Neural cell (in vitro differentiated cells): ENCODE results near the gene SLC31A2. TPM values are rescaled to one million over a fixed set of nuclear protein-coding genes. Genes with fewer than 3 reads are reported as not detected.

Experiments used
- H2AFZ ChIP-seq: fragments of 200-600, 300-800 bp; sonication (generic), shearing (Covaris generic); 2 replicates; pipeline ENCODE4 v1.6.0; 2014; ENCODE audit warnings: low read depth, mild to moderate bottlenecking, antibody characterized with exemption, low read length, moderate library complexity
- H3F3A ChIP-seq: fragments of 200-600 bp; shearing (Covaris generic); 2 replicates; pipeline ENCODE4 v1.6.1; 2016; ENCODE audit warnings: mild to moderate bottlenecking, moderate library complexity, mixed read lengths, antibody characterized with exemption, low read length; ENCODE audit not compliant: insufficient read depth, poor library complexity, severe bottlenecking
- H3K27ac ChIP-seq: fragments of 200-600, 300-800 bp; sonication (generic), shearing (Covaris generic); 2 replicates; pipeline ENCODE4 v1.5.1; 2014; ENCODE audit warnings: mild to moderate bottlenecking, low read length, moderate library complexity
- H3K27me3 ChIP-seq: fragments of 300-800, 200-600 bp; sonication (generic), shearing (Covaris generic); 2 replicates; pipeline ENCODE4 v1.6.0; 2014; ENCODE audit warnings: mild to moderate bottlenecking, low read depth, low read length, moderate library complexity; ENCODE audit not compliant: insufficient read depth
- H3K36me3 ChIP-seq: fragments of 300-800, 200-600 bp; sonication (generic), shearing (Covaris generic); 2 replicates; pipeline ENCODE4 v1.5.1; 2014; ENCODE audit warnings: mild to moderate bottlenecking, antibody characterized with exemption, low read length, moderate library complexity; ENCODE audit not compliant: insufficient read depth
- H3K4me2 ChIP-seq: fragments of 300-800, 200-600 bp; sonication (generic), shearing (Covaris generic); 2 replicates; pipeline ENCODE4 v1.6.0; 2014; ENCODE audit warnings: mild to moderate bottlenecking, low read length
- H3K4me3 ChIP-seq: fragments of 300-800, 200-600 bp; sonication (generic), shearing (Covaris generic); 2 replicates; pipeline ENCODE4 v1.5.1; 2014; ENCODE audit warnings: mild to moderate bottlenecking, low read length, moderate library complexity
- H3K79me2 ChIP-seq: fragments of 200-600 bp; shearing (Covaris generic); replicated peaks from 2 replicates; pipeline ENCODE4 v1.6.0; 2014; ENCODE audit warnings: mild to moderate bottlenecking, low read length, moderate library complexity; ENCODE audit not compliant: insufficient read depth
- H3K9ac ChIP-seq: fragments of 300-800, 200-600 bp; sonication (generic), shearing (Covaris generic); 2 replicates; pipeline ENCODE4 v1.6.1; 2016; ENCODE audit warnings: mild to moderate bottlenecking, low read length, mixed read lengths
- H3K9me2 ChIP-seq: fragments of 200-600 bp; shearing (Covaris generic); 2 replicates; pipeline ENCODE4 v1.6.1; 2016; ENCODE audit warnings: mild to moderate bottlenecking, low read length, mixed read lengths; ENCODE audit not compliant: insufficient read depth
- H3K9me3 ChIP-seq: fragments of 200-600, 300-800 bp; sonication (generic), shearing (Covaris generic); 2 replicates; pipeline ENCODE4 v1.6.1; 2016; ENCODE audit warnings: mild to moderate bottlenecking, mixed run types, low read length, moderate library complexity, mixed read lengths
- H4K20me1 ChIP-seq: fragments of 200-600 bp; shearing (Covaris generic); 2 replicates; pipeline ENCODE4 v1.6.1; 2016; ENCODE audit warnings: mild to moderate bottlenecking, mixed run types; ENCODE audit not compliant: insufficient read depth
- EP300 ChIP-seq: fragments of 450-650 bp; conservative IDR thresholded peaks from 2 replicates; pipeline ENCODE4 v1.6.1; 2014; ENCODE audit warnings: antibody characterized with exemption, mild to moderate bottlenecking, moderate library complexity; ENCODE audit not compliant: poor library complexity, severe bottlenecking
- EZH2 ChIP-seq: fragments of 200-600, 300-800 bp; shearing (Covaris generic), sonication (generic); IDR thresholded peaks from 2 replicates; pipeline ENCODE4 v1.6.1; 2014; ENCODE audit warnings: antibody characterized with exemption, low read length, borderline replicate concordance, mild to moderate bottlenecking; ENCODE audit not compliant: insufficient read depth, poor library complexity, severe bottlenecking
- MXI1 ChIP-seq: fragments of 450-650 bp; conservative IDR thresholded peaks from 2 replicates; pipeline ENCODE4 v1.6.1; 2014; ENCODE audit warnings: antibody characterized with exemption, mild to moderate bottlenecking; ENCODE audit not compliant: poor library complexity, severe bottlenecking
- POLR2AphosphoS5 ChIP-seq: IDR thresholded peaks from 2 replicates; pipeline ENCODE4 v1.6.1; 2012
- RAD21 ChIP-seq: fragments of 450-650 bp; conservative IDR thresholded peaks from 2 replicates; pipeline ENCODE4 v1.6.1; 2014; ENCODE audit warnings: antibody characterized with exemption, mild to moderate bottlenecking, moderate library complexity
- SMC3 ChIP-seq: fragments of 450-650 bp; conservative IDR thresholded peaks from 2 replicates; pipeline ENCODE4 v1.6.1; 2014; ENCODE audit warnings: antibody characterized with exemption, mild to moderate bottlenecking, moderate library complexity; ENCODE audit not compliant: poor library complexity
- TAF1 ChIP-seq: IDR thresholded peaks from 2 replicates; pipeline ENCODE4 v1.6.1; 2012; ENCODE audit warnings: low read depth
- polyA plus RNA-seq: library from polyadenylated mRNA; depleted of rRNA; stranded (reverse); fragments of >200 nt; gene quantifications from 2 replicates; pipeline ENCODE4 v1.2.3, GENCODE V29; 2014
- TF ChIP-seq, protein P1 (sequence below): IDR thresholded peaks from 2 replicates; pipeline ENCODE4 v1.6.1; 2012; ENCODE audit warnings: borderline replicate concordance
- TF ChIP-seq, protein P2 (sequence below): fragments of 450-650 bp; IDR thresholded peaks from 2 replicates; pipeline ENCODE4 v1.5.1; 2014; ENCODE audit warnings: antibody characterized with exemption, mild to moderate bottlenecking, moderate library complexity; ENCODE audit not compliant: poor library complexity, severe bottlenecking

The SLC31A2 gene
- polyA plus RNA-seq, 1 donor from 2014 or later = 4.1 TPM

DNA sequence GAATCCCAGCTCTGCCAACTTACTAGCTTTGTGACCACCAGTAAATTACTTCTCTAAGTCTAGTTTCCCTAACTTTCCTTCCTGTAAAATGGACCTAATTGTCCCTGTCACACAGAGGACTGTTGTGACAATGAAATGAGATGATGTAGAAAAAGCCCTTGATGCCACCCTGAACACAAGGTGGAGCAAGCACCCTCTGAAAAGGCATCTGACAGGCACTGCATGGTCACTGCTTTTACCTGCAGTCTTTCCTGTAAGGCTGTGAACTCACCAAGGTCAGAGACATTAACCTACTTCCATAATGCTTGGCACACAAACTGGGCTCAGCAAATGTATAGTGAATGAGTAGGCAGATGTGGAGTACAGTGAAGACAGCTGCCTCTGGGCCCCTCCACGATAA is 6.1 kb downstream of the SLC31A2 start:
- no peak overlapping the region for H3K4me2 ChIP-seq
- no peak overlapping the region for H2AFZ ChIP-seq
- no peaks in the 10 kb centered on the region for H3F3A ChIP-seq
- no peak overlapping the region for H3K27ac ChIP-seq
- no peak for TF ChIP-seq RAD21
- TF ChIP-seq EZH2 = no peak
- H3K27me3 ChIP-seq = no peaks in the 10 kb centered on the region
- H3K4me3 ChIP-seq = no peak overlapping the region
- no peaks in the 10 kb centered on the region for H3K36me3 ChIP-seq
- H4K20me1 ChIP-seq = no peaks in the 10 kb centered on the region
- no peaks in the 10 kb centered on the region for H3K79me2 ChIP-seq
- H3K9me2 ChIP-seq = no peaks in the 10 kb centered on the region
- no peaks in the 10 kb centered on the region for H3K9me3 ChIP-seq
- H3K9ac ChIP-seq = no peak overlapping the region

DNA sequence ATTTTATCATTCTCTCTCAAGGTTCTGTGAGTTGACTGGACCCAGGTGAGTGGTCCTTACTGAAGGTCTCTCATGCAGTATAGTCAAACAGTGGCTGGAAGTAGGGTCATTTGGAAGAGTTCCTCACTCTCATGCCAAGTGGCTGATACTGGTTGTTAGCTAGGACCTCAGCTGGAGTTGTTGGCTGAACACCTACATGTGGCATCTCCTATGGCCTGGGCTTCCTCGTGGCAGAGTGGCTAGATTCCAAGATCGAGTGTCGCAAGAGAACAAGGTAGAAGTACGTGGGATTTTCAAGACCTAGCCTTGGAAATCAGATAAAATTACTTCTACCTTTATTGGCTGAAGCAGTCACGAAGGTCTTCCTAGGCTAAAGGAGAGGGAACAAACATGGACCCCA is 7.6 kb downstream of the SLC31A2 start:
- Histone ChIP-seq H3K9me3 (no peaks in the 10 kb centered on the region), H4K20me1 (no peaks in the 10 kb centered on the region), H3K9me2 (no peaks in the 10 kb centered on the region), H3K36me3 (no peaks in the 10 kb centered on the region), H3K9ac (no peak overlapping the region), H3K27me3 (no peaks in the 10 kb centered on the region), H2AFZ (no peak overlapping the region), H3K79me2 (no peaks in the 10 kb centered on the region), H3K27ac (no peak overlapping the region), H3K4me3 (no peak overlapping the region), H3F3A (no peaks in the 10 kb centered on the region), H3K4me2 (no peak overlapping the region)
- TF ChIP-seq RAD21 = no peak
- no peak for TF ChIP-seq EP300
- no peak for TF ChIP-seq MXI1
- no peak for TF ChIP-seq SMC3
- TF ChIP-seq, protein P1, sequence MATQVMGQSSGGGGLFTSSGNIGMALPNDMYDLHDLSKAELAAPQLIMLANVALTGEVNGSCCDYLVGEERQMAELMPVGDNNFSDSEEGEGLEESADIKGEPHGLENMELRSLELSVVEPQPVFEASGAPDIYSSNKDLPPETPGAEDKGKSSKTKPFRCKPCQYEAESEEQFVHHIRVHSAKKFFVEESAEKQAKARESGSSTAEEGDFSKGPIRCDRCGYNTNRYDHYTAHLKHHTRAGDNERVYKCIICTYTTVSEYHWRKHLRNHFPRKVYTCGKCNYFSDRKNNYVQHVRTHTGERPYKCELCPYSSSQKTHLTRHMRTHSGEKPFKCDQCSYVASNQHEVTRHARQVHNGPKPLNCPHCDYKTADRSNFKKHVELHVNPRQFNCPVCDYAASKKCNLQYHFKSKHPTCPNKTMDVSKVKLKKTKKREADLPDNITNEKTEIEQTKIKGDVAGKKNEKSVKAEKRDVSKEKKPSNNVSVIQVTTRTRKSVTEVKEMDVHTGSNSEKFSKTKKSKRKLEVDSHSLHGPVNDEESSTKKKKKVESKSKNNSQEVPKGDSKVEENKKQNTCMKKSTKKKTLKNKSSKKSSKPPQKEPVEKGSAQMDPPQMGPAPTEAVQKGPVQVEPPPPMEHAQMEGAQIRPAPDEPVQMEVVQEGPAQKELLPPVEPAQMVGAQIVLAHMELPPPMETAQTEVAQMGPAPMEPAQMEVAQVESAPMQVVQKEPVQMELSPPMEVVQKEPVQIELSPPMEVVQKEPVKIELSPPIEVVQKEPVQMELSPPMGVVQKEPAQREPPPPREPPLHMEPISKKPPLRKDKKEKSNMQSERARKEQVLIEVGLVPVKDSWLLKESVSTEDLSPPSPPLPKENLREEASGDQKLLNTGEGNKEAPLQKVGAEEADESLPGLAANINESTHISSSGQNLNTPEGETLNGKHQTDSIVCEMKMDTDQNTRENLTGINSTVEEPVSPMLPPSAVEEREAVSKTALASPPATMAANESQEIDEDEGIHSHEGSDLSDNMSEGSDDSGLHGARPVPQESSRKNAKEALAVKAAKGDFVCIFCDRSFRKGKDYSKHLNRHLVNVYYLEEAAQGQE = no peak
- no peak for TF ChIP-seq POLR2AphosphoS5

DNA sequence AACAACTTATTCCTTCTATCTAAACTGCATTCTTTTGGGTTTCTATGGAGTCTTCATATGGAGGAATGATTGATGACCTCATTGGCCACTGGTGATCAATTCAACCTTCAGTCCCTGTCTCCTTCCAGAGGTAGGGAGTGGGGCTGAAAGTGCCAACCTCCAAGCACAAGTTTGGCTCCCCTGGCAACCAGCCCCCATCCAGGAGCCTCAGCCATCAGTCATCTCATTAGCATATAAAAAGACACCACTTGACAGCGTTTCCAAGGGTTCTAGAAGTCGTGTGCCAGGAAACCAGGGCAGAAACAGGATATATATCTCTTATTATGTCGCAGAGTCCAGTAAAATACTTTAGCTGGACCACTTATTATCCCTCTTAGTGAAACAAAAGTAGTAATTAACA is 9.8 kb downstream of the SLC31A2 start:
- TF ChIP-seq SMC3 = no peak
- TF ChIP-seq RAD21 = no peak
- no peak for TF ChIP-seq TAF1
- TF ChIP-seq MXI1 = no peak
- TF ChIP-seq, protein P2, sequence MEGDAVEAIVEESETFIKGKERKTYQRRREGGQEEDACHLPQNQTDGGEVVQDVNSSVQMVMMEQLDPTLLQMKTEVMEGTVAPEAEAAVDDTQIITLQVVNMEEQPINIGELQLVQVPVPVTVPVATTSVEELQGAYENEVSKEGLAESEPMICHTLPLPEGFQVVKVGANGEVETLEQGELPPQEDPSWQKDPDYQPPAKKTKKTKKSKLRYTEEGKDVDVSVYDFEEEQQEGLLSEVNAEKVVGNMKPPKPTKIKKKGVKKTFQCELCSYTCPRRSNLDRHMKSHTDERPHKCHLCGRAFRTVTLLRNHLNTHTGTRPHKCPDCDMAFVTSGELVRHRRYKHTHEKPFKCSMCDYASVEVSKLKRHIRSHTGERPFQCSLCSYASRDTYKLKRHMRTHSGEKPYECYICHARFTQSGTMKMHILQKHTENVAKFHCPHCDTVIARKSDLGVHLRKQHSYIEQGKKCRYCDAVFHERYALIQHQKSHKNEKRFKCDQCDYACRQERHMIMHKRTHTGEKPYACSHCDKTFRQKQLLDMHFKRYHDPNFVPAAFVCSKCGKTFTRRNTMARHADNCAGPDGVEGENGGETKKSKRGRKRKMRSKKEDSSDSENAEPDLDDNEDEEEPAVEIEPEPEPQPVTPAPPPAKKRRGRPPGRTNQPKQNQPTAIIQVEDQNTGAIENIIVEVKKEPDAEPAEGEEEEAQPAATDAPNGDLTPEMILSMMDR = no peak
- TF ChIP-seq EZH2 = no peak
- no peak for TF ChIP-seq EP300
- TF ChIP-seq POLR2AphosphoS5 = no peak
- TF ChIP-seq, protein P1 = no peak
- Histone ChIP-seq H3K9me3 (no peaks in the 10 kb centered on the region), H2AFZ (no peak overlapping the region), H3K4me2 (no peak overlapping the region), H3K36me3 (peaks cover 7% of the 10 kb centered on the region), H3K9ac (no peak overlapping the region), H3K27me3 (no peaks in the 10 kb centered on the region), H3K9me2 (no peaks in the 10 kb centered on the region), H4K20me1 (no peaks in the 10 kb centered on the region), H3K4me3 (no peak overlapping the region), H3K27ac (no peak overlapping the region), H3F3A (no peaks in the 10 kb centered on the region), H3K79me2 (no peaks in the 10 kb centered on the region)
